Glomerular visceral epithelial cell (primary cell): Measurements from ENCODE around the gene COA3.

Experiments used
- DNase-seq: peaks from one replicate; pipeline ENCODE4 v3.0.0-alpha.2; 2016; ENCODE audit errors: extremely low spot score

The COA3 gene

GRCh38 chr17:42818379-42818778, 19.9 kb upstream of the COA3 start:
- DNase-seq: no peak

GRCh38 chr17:42817866-42818265, 19.4 kb upstream of the COA3 start:
- no peak for DNase-seq

- peak; percentile 52 for DNase-seq
These were observed 16.3 kb upstream of the COA3 start for GRCh38 chr17:42814633-42815399.

GRCh38 chr17:42809250-42809649, 10.7 kb upstream of the COA3 start:
- DNase-seq: peak; percentile 20

- no peak for DNase-seq
These were observed 7.7 kb upstream of the COA3 start for GRCh38 chr17:42806249-42806648.

- DNase-seq: no peak
These were observed 6.4 kb upstream of the COA3 start for GRCh38 chr17:42804918-42805367.

- DNase-seq: no peak
These were observed 4.8 kb upstream of the COA3 start for GRCh38 chr17:42803074-42803883.

- no peak for DNase-seq
These were observed 507 bp downstream of the COA3 start for GRCh38 chr17:42798011-42798382.

GRCh38 chr17:42797067-42798007, 1.2 kb downstream of the COA3 start:
- peak; percentile 72 for DNase-seq

- no peak for DNase-seq
These were observed 2.3 kb downstream of the COA3 start for GRCh38 chr17:42796066-42796758.

- DNase-seq: no peak
These were observed 3.0 kb downstream of the COA3 start for GRCh38 chr17:42795465-42795864.

- no peak for DNase-seq
These were observed 3.4 kb downstream of the COA3 start for GRCh38 chr17:42795061-42795460.

GRCh38 chr17:42792545-42792944, 6.0 kb downstream of the COA3 start:
- no peak for DNase-seq

- DNase-seq: no peak
These were observed 6.6 kb downstream of the COA3 start for GRCh38 chr17:42791948-42792347.

GRCh38 chr17:42787266-42787665, 11.2 kb downstream of the COA3 start:
- DNase-seq: no peak

GRCh38 chr17:42784811-42785592, 13.5 kb downstream of the COA3 start:
- DNase-seq: no peak

- no peak for DNase-seq
These were observed 14.1 kb downstream of the COA3 start for GRCh38 chr17:42784409-42784808.

GRCh38 chr17:42783791-42784138, 14.7 kb downstream of the COA3 start:
- no peak for DNase-seq

GRCh38 chr17:42783062-42783790, 15.3 kb downstream of the COA3 start:
- DNase-seq: peak; percentile 61
